Lower leg skin (tissue), 4 donors: Measurements from ENCODE around the gene DESI2. TPM values are rescaled to one million over a fixed set of nuclear protein-coding genes. Genes with fewer than 3 reads are reported as not detected.
"Not testable (repeated sequence)": the region's sequence is repeated elsewhere in the genome, so short reads cannot be mapped to it uniquely, and the experiment has no call there.

Experiments used
- DNase-seq, 2 donors: peaks; one replicate each; pipeline ENCODE4 v3.0.0-alpha.2; 2019; ENCODE audit warnings: low spot score in 2 of 2
- H3K4me3 ChIP-seq: fragments of 200-600 bp; sonication (generic); 2 replicates; pipeline ENCODE4 v1.5.1; 2017; ENCODE audit warnings: mild to moderate bottlenecking, low read depth; ENCODE audit not compliant: poor library complexity, severe bottlenecking
- CTCF ChIP-seq, 3 donors: fragments of 450-650 bp; IDR thresholded peaks; one replicate each; pipeline ENCODE4 v1.5.1; 2016; ENCODE audit warnings: antibody characterized with exemption in 3 of 3, mild to moderate bottlenecking in 3 of 3, moderate library complexity in 2 of 3
- POLR2A ChIP-seq, 2 donors: fragments of 450-650 bp; IDR thresholded peaks; one replicate each; pipeline ENCODE4 v1.6.1; 2016 to 2017; ENCODE audit warnings: antibody characterized with exemption in 2 of 2, mild to moderate bottlenecking in 1 of 2, moderate library complexity in 1 of 2
- WGBS, 2 donors: methylation state at CpG; one replicate each; pipeline ENCODE4 v1.1.5; 2018; 5-methylcytosine and 5-hydroxymethylcytosine counted together
- intact Hi-C: fragments of 100-400 bp; cut with DNase I; formaldehyde crosslinking; loops from one replicate; pipeline ENCODE4 v1.15.0; 2023; ENCODE audit warnings: low total_unique reads
- total RNA-seq, 4 donors: library from RNA; depleted of rRNA; stranded (reverse); fragments of >200 nt; gene quantifications; one replicate each; pipeline ENCODE4 v1.1.0, GENCODE V29; 2016

Gene DESI2
- total RNA-seq, 4 donors from 2014 or later, result 25.2 to 30.2 (median 29.9) TPM

DNA sequence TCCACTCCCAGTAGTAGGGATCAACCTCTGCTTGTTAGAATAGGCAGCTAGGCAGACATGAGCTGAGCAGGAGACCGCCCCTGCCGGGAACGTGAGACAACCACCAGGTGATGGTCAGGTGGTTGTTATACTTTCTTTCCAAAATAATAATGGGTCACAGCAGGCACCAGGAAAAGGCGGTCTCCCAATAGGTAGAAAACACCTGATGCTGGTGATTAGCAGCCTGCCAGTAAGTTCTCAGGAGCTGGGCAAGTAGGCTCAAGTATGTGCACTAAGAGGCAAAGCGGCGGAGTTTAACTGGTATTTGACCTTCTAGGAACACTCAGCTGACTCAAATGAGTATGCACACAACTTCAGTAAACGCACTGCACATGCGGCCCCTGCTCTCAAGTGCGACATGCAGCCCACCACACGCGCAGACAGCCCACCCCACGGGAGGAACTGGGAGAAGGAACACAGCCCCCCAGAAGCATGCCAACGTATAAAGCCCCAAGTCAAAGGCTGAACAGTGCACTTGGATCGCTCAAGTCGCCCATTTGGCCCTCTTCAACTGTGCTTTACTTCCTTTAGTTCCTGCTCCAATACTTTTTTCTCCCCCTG, 80.0 kb downstream of the DESI2 start:
- no peak for TF ChIP-seq CTCF (IDR thresholded peaks at IDR 0.05)
- TF ChIP-seq POLR2A (IDR thresholded peaks at IDR 0.05), result no peak
- intact Hi-C loops, result no loop called here
- H3K4me3 ChIP-seq, result no peak overlapping the region
- DNase-seq, result no peak
- WGBS, 2 donors, result 93 to 94% methylated on average over 15 of the region's 15 CpGs

- TF ChIP-seq POLR2A (IDR thresholded peaks at IDR 0.05) (no peak), CTCF (IDR thresholded peaks at IDR 0.05) (no peak)
- no peak for DNase-seq
- 75 to 85% methylated on average over 6 of the region's 6 CpGs for WGBS, 2 donors
- intact Hi-C loops, result no loop called here
- no peak overlapping the region for H3K4me3 ChIP-seq
Measured at GRCh38 chr1:244735404-244735803, 82.5 kb downstream of the DESI2 start.

GRCh38 chr1:244735876-244736561, 83.1 kb downstream of the DESI2 start:
- TF ChIP-seq POLR2A (IDR thresholded peaks at IDR 0.05) (no peak), CTCF (IDR thresholded peaks at IDR 0.05) (no peak)
- intact Hi-C loops, result no loop called here
- no peak overlapping the region for H3K4me3 ChIP-seq
- WGBS, 2 donors, result 91 to 93% methylated on average over 10 of the region's 10 CpGs
- DNase-seq, result no peak

- 66 to 69% methylated on average over 2 of the region's 2 CpGs for WGBS, 2 donors
- DNase-seq, H3K4me3 ChIP-seq, intact Hi-C loops: not testable (repeated sequence)
Measured at GRCh38 chr1:244739140-244739539, 86.2 kb downstream of the DESI2 start.

- 72 to 76% methylated on average over 20 of the region's 20 CpGs for WGBS, 2 donors
- DNase-seq, H3K4me3 ChIP-seq, intact Hi-C loops: not testable (repeated sequence)
Measured at GRCh38 chr1:244740027-244740617, 87.2 kb downstream of the DESI2 start.

DNA sequence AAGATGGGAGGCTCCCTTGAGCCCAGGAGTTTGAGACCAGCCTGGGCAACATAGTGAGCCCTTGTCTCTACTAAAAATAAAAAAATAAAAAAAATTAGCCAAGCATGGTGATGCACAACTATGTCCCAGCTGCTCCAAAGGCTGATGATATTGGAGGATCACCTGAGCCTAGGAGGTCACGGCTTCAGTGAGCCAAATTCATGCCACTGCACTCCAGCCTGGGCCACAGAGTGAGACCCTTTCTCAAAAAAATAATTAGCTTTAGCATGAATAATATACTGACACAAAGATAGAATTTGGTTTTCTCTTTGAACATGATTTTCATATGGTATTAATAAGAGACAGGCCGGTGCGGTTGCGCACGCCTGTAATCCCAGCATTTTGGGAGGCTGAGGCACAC, 88.8 kb downstream of the DESI2 start:
- TF ChIP-seq POLR2A (IDR thresholded peaks at IDR 0.05) (no peak), CTCF (IDR thresholded peaks at IDR 0.05) (no peak)
- DNase-seq, result no peak
- 90 to 95% methylated on average over 5 of the region's 5 CpGs for WGBS, 2 donors
- H3K4me3 ChIP-seq, result no peak overlapping the region
- intact Hi-C loops, result no loop called here
